ENCODE measurements around the gene MEAK7. TPM values are rescaled to one million over a fixed set of nuclear protein-coding genes. Genes with fewer than 3 reads are reported as not detected.

Gene MEAK7
- total and polyA plus RNA-seq, 7 donors, result 2.2 to 7.1 (median 2.8) TPM

GRCh38 chr16:84507011-84507982, 2.8 kb upstream of the MEAK7 start:
- Histone ChIP-seq H3K9me3 (no peaks in the 10 kb centered on the region), H3K4me3 (no peak overlapping the region), H3K4me1 (peaks cover 12% of the 10 kb centered on the region), H3K27ac (no peak overlapping the region), H3K36me3 (ENCODE audit: insufficient read depth in 1 of 2, low read depth in 1 of 2) (peaks cover 0 to 4% of the 10 kb centered on the region in 2 donors), H3K27me3 (ENCODE audit: insufficient read depth in 3 of 3, low read length in 2 of 3) (no peaks in the 10 kb centered on the region)
- TF ChIP-seq, protein P1, sequence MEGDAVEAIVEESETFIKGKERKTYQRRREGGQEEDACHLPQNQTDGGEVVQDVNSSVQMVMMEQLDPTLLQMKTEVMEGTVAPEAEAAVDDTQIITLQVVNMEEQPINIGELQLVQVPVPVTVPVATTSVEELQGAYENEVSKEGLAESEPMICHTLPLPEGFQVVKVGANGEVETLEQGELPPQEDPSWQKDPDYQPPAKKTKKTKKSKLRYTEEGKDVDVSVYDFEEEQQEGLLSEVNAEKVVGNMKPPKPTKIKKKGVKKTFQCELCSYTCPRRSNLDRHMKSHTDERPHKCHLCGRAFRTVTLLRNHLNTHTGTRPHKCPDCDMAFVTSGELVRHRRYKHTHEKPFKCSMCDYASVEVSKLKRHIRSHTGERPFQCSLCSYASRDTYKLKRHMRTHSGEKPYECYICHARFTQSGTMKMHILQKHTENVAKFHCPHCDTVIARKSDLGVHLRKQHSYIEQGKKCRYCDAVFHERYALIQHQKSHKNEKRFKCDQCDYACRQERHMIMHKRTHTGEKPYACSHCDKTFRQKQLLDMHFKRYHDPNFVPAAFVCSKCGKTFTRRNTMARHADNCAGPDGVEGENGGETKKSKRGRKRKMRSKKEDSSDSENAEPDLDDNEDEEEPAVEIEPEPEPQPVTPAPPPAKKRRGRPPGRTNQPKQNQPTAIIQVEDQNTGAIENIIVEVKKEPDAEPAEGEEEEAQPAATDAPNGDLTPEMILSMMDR (IDR thresholded peaks at IDR 0.05), result no peak
- 79 to 83% (median 79%) methylated on average over 27 of the region's 27 CpGs for WGBS, 3 donors
- DNase-seq, result peak in 1 of 2 donors; percentile 43
- no peak for ATAC-seq
- intact Hi-C loops (cut with DNase I), result loop anchor here in 1 of 2 donors (10.0 kb wide), 1 partner anchor 682 kb away; no protein-coding TSS in a partner anchor

DNA sequence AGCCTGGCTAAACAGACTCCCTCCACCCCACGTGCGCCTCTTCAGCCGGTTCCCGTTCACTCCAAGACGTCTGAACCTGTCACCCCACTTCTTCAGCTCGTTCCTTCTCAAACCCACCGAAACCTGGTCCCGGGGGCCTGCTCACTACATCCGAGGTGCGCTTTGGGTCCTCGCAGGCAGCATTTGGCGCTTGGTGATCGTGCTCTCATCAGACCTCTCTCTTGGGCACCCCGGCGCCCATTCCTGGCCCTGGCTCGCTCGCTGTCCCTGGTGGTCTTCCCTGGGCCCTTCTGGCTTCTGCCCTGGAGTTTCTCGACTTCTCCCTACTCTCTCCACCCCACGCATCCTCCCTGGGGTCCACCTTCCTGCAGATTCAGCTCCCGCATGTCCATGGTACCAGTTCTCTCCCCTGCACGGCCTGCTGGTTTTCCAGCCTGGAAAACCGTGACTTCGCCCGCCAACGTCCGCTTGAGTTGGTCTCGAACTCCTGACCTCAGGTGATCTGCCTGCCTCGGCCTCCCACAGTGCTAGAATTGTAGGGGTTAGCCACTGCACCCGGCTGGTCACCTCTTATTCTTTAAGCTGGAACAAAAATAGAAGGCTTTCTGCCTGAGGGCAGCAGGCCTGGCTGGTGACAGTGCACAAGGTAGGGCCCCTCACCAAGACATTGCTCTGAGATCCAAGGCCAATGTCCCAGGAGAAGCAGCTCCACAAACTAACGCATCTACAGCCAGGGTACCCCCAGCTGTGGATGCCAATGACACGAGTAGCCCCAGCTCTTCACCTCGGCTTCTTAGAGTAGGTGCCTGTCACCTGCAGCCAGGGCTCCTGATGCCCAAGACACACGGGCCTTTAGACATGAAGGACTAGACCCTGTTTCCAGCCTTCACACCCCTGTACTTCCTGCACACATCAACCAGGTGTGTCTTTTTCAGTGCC, 1.1 kb upstream of the MEAK7 start:
- peak in 1 of 4 donors; percentile 1 for ATAC-seq
- WGBS, 3 donors, result 57 to 61% (median 61%) methylated on average over 33 of the region's 33 CpGs
- TF ChIP-seq, protein P1 (IDR thresholded peaks at IDR 0.05), result no peak
- intact Hi-C loops (cut with DNase I), result loop anchor here in 1 of 2 donors (10.0 kb wide), 1 partner anchor 681 kb away; no protein-coding TSS in a partner anchor
- Histone ChIP-seq H3K27ac (peak overlapping the region; percentile 92), H3K36me3 (ENCODE audit: insufficient read depth in 1 of 2, low read depth in 1 of 2) (peaks cover 0 to 4% of the 10 kb centered on the region in 2 donors), H3K9me3 (no peaks in the 10 kb centered on the region), H3K27me3 (ENCODE audit: insufficient read depth in 3 of 3, low read length in 2 of 3) (no peaks in the 10 kb centered on the region), H3K4me1 (peaks cover 12% of the 10 kb centered on the region), H3K4me3 (peak overlapping the region; percentile 74)
- peak in 1 of 2 donors; percentile 51 for DNase-seq

GRCh38 chr16:84503751-84504395, 586 bp downstream of the MEAK7 start:
- H3K4me1 ChIP-seq, result peaks cover 12% of the 10 kb centered on the region
- no peaks in the 10 kb centered on the region for H3K9me3 ChIP-seq
- DNase-seq (peak in 1 of 2 donors; percentile 48), ATAC-seq (peak in 1 of 4 donors; percentile 0)
- H3K27ac ChIP-seq, result peak overlapping the region; percentile 92
- H3K36me3 ChIP-seq (ENCODE audit: insufficient read depth in 1 of 2, low read depth in 1 of 2), result peaks cover 0 to 9% of the 10 kb centered on the region in 2 donors
- peak overlapping the region; percentile 74 for H3K4me3 ChIP-seq
- WGBS, 3 donors, result 39 to 49% (median 39%) methylated on average over 13 of the region's 13 CpGs
- intact Hi-C loops (cut with DNase I), result loop anchor here in 1 of 2 donors (10.0 kb wide), 1 partner anchor 679 kb away; no protein-coding TSS in a partner anchor
- H3K27me3 ChIP-seq (ENCODE audit: insufficient read depth in 3 of 3, low read length in 2 of 3), result no peaks in the 10 kb centered on the region
- TF ChIP-seq, protein P1 (IDR thresholded peaks at IDR 0.05), result no peak

- 80 to 89% (median 86%) methylated on average over 6 of the region's 6 CpGs for WGBS, 3 donors
- TF ChIP-seq, protein P1 (IDR thresholded peaks at IDR 0.05), result no peak
- no peak for DNase-seq
- H3K27ac ChIP-seq, result no peak overlapping the region
- H3K27me3 ChIP-seq (ENCODE audit: insufficient read depth in 3 of 3, low read length in 2 of 3), result no peaks in the 10 kb centered on the region
- intact Hi-C loops (cut with DNase I), result loop anchor here in 1 of 2 donors (10.0 kb wide), 1 partner anchor 678 kb away; no protein-coding TSS in a partner anchor
- ATAC-seq, result no peak
- peaks cover 0 to 16% of the 10 kb centered on the region in 2 donors for H3K36me3 ChIP-seq (ENCODE audit: insufficient read depth in 1 of 2, low read depth in 1 of 2)
- no peak overlapping the region for H3K4me3 ChIP-seq
- no peaks in the 10 kb centered on the region for H3K9me3 ChIP-seq
- H3K4me1 ChIP-seq, result peaks cover 12% of the 10 kb centered on the region
These were observed 1.9 kb downstream of the MEAK7 start for GRCh38 chr16:84502581-84502980.

Data from psoas muscle (tissue), 8 donors.